Left lung (tissue), 14 donors: Measurements from ENCODE around the gene ADRA2C. TPM values are rescaled to one million over a fixed set of nuclear protein-coding genes. Genes with fewer than 3 reads are reported as not detected.

Experiments used
- ATAC-seq: fragments of 200-7000 bp; cut with Tn5 transposase; one replicate; pipeline ENCODE4 v1.9.1; 2020; ENCODE audit warnings: moderate library complexity
- DNase-seq, 4 donors: peaks; one replicate each; pipeline ENCODE4 v3.0.0-alpha.2; 2013 to 2020
- H3K27ac ChIP-seq, 2 donors: fragments of 200-600 bp; sonication (generic) in 1 of 2; one replicate each; pipeline versions ENCODE4 v1.5.0 to v1.8.0; 2020 to 2021
- H3K27me3 ChIP-seq, 2 donors: fragments of 200-600 bp; sonication (generic) in 1 of 2; one replicate each; pipeline versions ENCODE4 v1.5.0 to v1.8.0; 2020 to 2021
- H3K36me3 ChIP-seq, 2 donors: fragments of 200-600 bp; sonication (generic) in 1 of 2; one replicate each; pipeline versions ENCODE4 v1.5.0 to v1.8.0; 2020 to 2021
- H3K4me1 ChIP-seq, 2 donors: fragments of 200-600 bp; one replicate each; pipeline ENCODE4 v1.8.0; 2021
- H3K4me3 ChIP-seq, 2 donors: fragments of 200-600 bp; sonication (generic) in 1 of 2; one replicate each; pipeline versions ENCODE4 v1.5.0 to v1.8.0; 2020 to 2021; ENCODE audit warnings: mild to moderate bottlenecking in 1 of 2
- H3K9me3 ChIP-seq, 2 donors: fragments of 200-600 bp; sonication (generic) in 1 of 2; one replicate each; pipeline versions ENCODE4 v1.5.0 to v1.8.0; 2020 to 2021
- CTCF ChIP-seq, 2 donors: fragments of 200-600 bp; sonication (generic) in 1 of 2; IDR thresholded peaks; one replicate each; pipeline versions ENCODE4 v1.5.0 to v1.8.0; 2021; ENCODE audit warnings: antibody characterized with exemption in 2 of 2
- intact Hi-C, 2 donors: fragments of 100-400 bp; cut with DNase I; formaldehyde crosslinking; loops; one replicate each; pipeline versions ENCODE4 v1.11.2 to v1.14.2; 2022
- long read RNA-seq, 12 donors: library from polyadenylated mRNA in 2 of 12; unstranded in 2 of 12; transcript quantifications; one replicate each; pipeline ENCODE4 v2.0.0 and lab custom pipeline, GENCODE V29; 2019 to 2026
- polyA plus RNA-seq, 6 donors: library from polyadenylated mRNA; unstranded; fragments of 120-200 nt; gene quantifications; one replicate each; pipeline ENCODE4 v1.2.1, GENCODE V29; 2013; ENCODE audit not compliant: insufficient read length in 6 of 6
- total RNA-seq, 2 donors: library from RNA; stranded (reverse); fragmentation: NEBNext Ultra II Directional; extraction: Animal tissue kit (Norgen Biotek cat#: 25700); gene quantifications; one replicate each; pipeline ENCODE4 v1.2.1, GENCODE V29; 2021
- donor health status: DM: no; HTN: yes; CAD: no.
- donor health status: DM: no; HTN: no; CAD: no.

ADRA2C gene
- total RNA-seq (1 to 10 TPM; 1.4 to 3.2 TPM), polyA plus RNA-seq (1 to 10 TPM in 1 of 6 donors, under 1 TPM in 5; 0.63 to 1.1 (median 0.74) TPM)
- long read RNA-seq, donor 1, partial matches to known transcripts = 0 of 3 reads
- long read RNA-seq, donor 1, other reads (novel, unspliced or antisense) = 0 of 3 reads
- long read RNA-seq, donor 2, partial matches to known transcripts = 0 of 1 reads
- long read RNA-seq, donor 2, other reads (novel, unspliced or antisense) = 0 of 1 reads
- long read RNA-seq, donor 3, partial matches to known transcripts = 0 of 1 reads
- long read RNA-seq, donor 3, other reads (novel, unspliced or antisense) = 0 of 1 reads
- long read RNA-seq, donor 4 = 0 reads
- long read RNA-seq, donor 5 = 0 reads
- long read RNA-seq, donor 6, partial matches to known transcripts = 0 of 3 reads
- long read RNA-seq, donor 6, other reads (novel, unspliced or antisense) = 0 of 3 reads
- long read RNA-seq, donor 7 = 0 reads
- long read RNA-seq, donor 8, partial matches to known transcripts = 0 of 3 reads
- long read RNA-seq, donor 8, other reads (novel, unspliced or antisense) = 0 of 3 reads
- long read RNA-seq, donor 9 = 0 reads
- long read RNA-seq, donor 10 = 0 reads
- long read RNA-seq, donor 11, transcript ADRA2C-201 (1 exons, 2,129 nt) = major isoform, 6 of 6 reads
- long read RNA-seq, donor 11, partial matches to known transcripts = 0 of 6 reads
- long read RNA-seq, donor 11, other reads (novel, unspliced or antisense) = 0 of 6 reads
- long read RNA-seq, donor 12 = 0 reads

- ATAC-seq (no peak), DNase-seq (peak in 2 of 4 donors; percentile 25 to 46)
- intact Hi-C loops = no loop called here
- no peak within 1 kb of the TSS for H3K27ac ChIP-seq
- no peaks in the 10 kb centered on the region for H3K9me3 ChIP-seq
- peaks cover 0 to 8% of the 10 kb centered on the region in 2 donors for H3K4me1 ChIP-seq
- H3K4me3 ChIP-seq = peak within 1 kb of the TSS in 1 of 2 donors; percentile 13
- no peak for TF ChIP-seq CTCF (IDR thresholded peaks at IDR 0.05)
- H3K27me3 ChIP-seq = peaks cover 25 to 91% of the 10 kb centered on the region in 2 donors
- H3K36me3 ChIP-seq = no peaks in the 10 kb centered on the region
Measured at GRCh38 chr4:3766036-3766784, at the start of gene ADRA2C. Gene ADRA2C, plus strand, starts transcription at chr4:3766385. Its CDS starts 222 bp downstream, at chr4:3766607.

- H3K27me3 ChIP-seq = peaks cover 0 to 71% of the 10 kb centered on the region in 2 donors
- H3K36me3 ChIP-seq = no peaks in the 10 kb centered on the region
- intact Hi-C loops = no loop called here
- no peak overlapping the region for H3K27ac ChIP-seq
- no peak for TF ChIP-seq CTCF (IDR thresholded peaks at IDR 0.05)
- H3K4me3 ChIP-seq = no peak overlapping the region
- no peaks in the 10 kb centered on the region for H3K4me1 ChIP-seq
- peaks cover 0 to 12% of the 10 kb centered on the region in 2 donors for H3K9me3 ChIP-seq
- DNase-seq = peak in 1 of 4 donors; percentile 41
- no peak for ATAC-seq
Measured at GRCh38 chr4:3716631-3717235, 49.5 kb upstream of the ADRA2C start.

DNA sequence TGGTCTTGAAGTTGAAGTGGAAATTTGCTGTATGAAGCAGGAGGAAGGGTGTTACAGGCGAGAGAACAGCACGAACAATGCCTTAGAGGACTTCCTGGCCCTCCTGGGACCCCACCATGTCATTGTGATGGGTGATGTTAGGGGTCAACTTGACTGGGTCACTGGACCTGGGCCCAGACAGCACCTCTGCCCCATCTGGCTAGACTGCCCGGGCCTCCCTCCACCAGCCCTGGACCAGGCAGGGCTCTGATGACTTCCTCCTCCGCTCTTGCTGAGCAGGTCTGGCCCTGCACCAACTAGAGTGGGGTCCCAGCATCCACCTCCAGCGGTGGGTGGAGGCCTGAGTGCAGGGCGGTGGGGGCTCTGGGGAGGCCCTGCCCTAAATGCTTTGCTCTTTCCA lies 48.9 kb upstream of the ADRA2C start:
- intact Hi-C loops = no loop called here
- Histone ChIP-seq H3K27ac (no peak overlapping the region), H3K4me1 (no peaks in the 10 kb centered on the region), H3K36me3 (no peaks in the 10 kb centered on the region), H3K9me3 (peaks cover 0 to 12% of the 10 kb centered on the region in 2 donors), H3K27me3 (peaks cover 0 to 68% of the 10 kb centered on the region in 2 donors), H3K4me3 (no peak overlapping the region)
- peak in 1 of 4 donors; percentile 49 for DNase-seq
- no peak for TF ChIP-seq CTCF (IDR thresholded peaks at IDR 0.05)
- no peak for ATAC-seq

- intact Hi-C loops = no loop called here
- H3K27ac ChIP-seq = no peak overlapping the region
- TF ChIP-seq CTCF (IDR thresholded peaks at IDR 0.05) = no peak
- ATAC-seq (no peak), DNase-seq (no peak)
- H3K36me3 ChIP-seq = no peaks in the 10 kb centered on the region
- no peak overlapping the region for H3K4me3 ChIP-seq
- H3K27me3 ChIP-seq = peaks cover 0 to 73% of the 10 kb centered on the region in 2 donors
- peaks cover 0 to 12% of the 10 kb centered on the region in 2 donors for H3K9me3 ChIP-seq
- no peaks in the 10 kb centered on the region for H3K4me1 ChIP-seq
Measured at GRCh38 chr4:3718462-3718861, 47.7 kb upstream of the ADRA2C start.
